ENCODE data around the gene ETS2.

- TF ChIP-seq CTCF (conservative IDR thresholded peaks at IDR 0.05; ENCODE audit: low read depth, low read length) (no peak), EZH2 (IDR thresholded peaks at IDR 0.05; ENCODE audit: low read length, unreplicated experiment) (no peak), EZH2phosphoT487 (IDR thresholded peaks at IDR 0.05; ENCODE audit: borderline replicate concordance, low read length) (no peak)
These were observed 26.9 kb downstream of the ETS2 start for GRCh38 chr21:38832664-38833063.
